ENCODE results near the gene HDAC1. TPM values are rescaled to one million over a fixed set of nuclear protein-coding genes. Genes with fewer than 3 reads are reported as not detected.

HDAC1 gene
- total and polyA plus RNA-seq, 2 of the 13 experiments (the other 11 are each of a cell fraction or from before 2014, with no cell fraction given) = 93.5 to 189 TPM

GRCh38 chr1:32338637-32339145, 46.8 kb downstream of the HDAC1 start (continued):
- TF ChIP-seq UBTF (CRISPR knock-in tag; IDR thresholded peaks at IDR 0.05) (0 out of 2 replicates have a peak, but pooled peaks have one; percentile 34), RARG (CRISPR knock-in tag; IDR thresholded peaks at IDR 0.05; ENCODE audit: low read depth) (no peak), NR2F2 (IDR thresholded peaks at IDR 0.05; ENCODE audit: borderline replicate concordance, low read depth) (no peak), DPF2 (CRISPR knock-in tag; IDR thresholded peaks at IDR 0.05; ENCODE audit: borderline replicate concordance, low read depth) (0 out of 2 replicates have a peak, but pooled peaks have one; percentile 29), ZNF446 (CRISPR knock-in tag; IDR thresholded peaks at IDR 0.05) (no peak), MTF2 (CRISPR knock-in tag; IDR thresholded peaks at IDR 0.05; ENCODE audit: borderline replicate concordance) (0 out of 2 replicates have a peak, but pooled peaks have one; percentile 2), ZNF280B (CRISPR knock-in tag; IDR thresholded peaks at IDR 0.05; ENCODE audit: borderline replicate concordance) (0 out of 2 replicates have a peak, but pooled peaks have one; percentile 17), KAT2B (IDR thresholded peaks at IDR 0.05; ENCODE audit: borderline replicate concordance, low read depth, low read length) (no peak), GATAD1 (CRISPR knock-in tag; IDR thresholded peaks at IDR 0.05) (no peak), SOX6 (IDR thresholded peaks at IDR 0.05) (no peak), SOX6 (CRISPR knock-in tag; IDR thresholded peaks at IDR 0.05) (no peak; the same call in 1 of the 2 replicates), JUN (CRISPR knock-in tag; IDR thresholded peaks at IDR 0.05) (0 out of 2 replicates have a peak, but pooled peaks have one; percentile 28), ARNTL (CRISPR knock-in tag; IDR thresholded peaks at IDR 0.05) (0 out of 2 replicates have a peak, but pooled peaks have one; percentile 32), SNAPC2 (CRISPR knock-in tag; IDR thresholded peaks at IDR 0.05) (no peak), HNF4G (IDR thresholded peaks at IDR 0.05; ENCODE audit: borderline replicate concordance, low read depth, low read length) (no peak), HNF4G (CRISPR knock-in tag; IDR thresholded peaks at IDR 0.05; ENCODE audit: borderline replicate concordance, low read depth) (no peak), ZBTB34 (CRISPR knock-in tag; IDR thresholded peaks at IDR 0.05) (no peak), RBAK (CRISPR knock-in tag; IDR thresholded peaks at IDR 0.05) (no peak), ZNF143 (CRISPR knock-in tag; IDR thresholded peaks at IDR 0.05) (no peak), ZNF512B (CRISPR knock-in tag; IDR thresholded peaks at IDR 0.05; ENCODE audit: borderline replicate concordance) (no peak)
- TF ChIP-seq, protein P1, sequence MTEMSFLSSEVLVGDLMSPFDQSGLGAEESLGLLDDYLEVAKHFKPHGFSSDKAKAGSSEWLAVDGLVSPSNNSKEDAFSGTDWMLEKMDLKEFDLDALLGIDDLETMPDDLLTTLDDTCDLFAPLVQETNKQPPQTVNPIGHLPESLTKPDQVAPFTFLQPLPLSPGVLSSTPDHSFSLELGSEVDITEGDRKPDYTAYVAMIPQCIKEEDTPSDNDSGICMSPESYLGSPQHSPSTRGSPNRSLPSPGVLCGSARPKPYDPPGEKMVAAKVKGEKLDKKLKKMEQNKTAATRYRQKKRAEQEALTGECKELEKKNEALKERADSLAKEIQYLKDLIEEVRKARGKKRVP (CRISPR knock-in tag; IDR thresholded peaks at IDR 0.05) = 0 out of 4 replicates have a peak, but pooled peaks of 1 of the 2 experiments have one; percentile 31

Measured in HepG2 (cell line).